Myocyte (in vitro differentiated cells): ENCODE measurements around the gene ZDHHC16. TPM values are rescaled to one million over a fixed set of nuclear protein-coding genes. Genes with fewer than 3 reads are reported as not detected.
"Not testable (repeated sequence)": the region's sequence is repeated elsewhere in the genome, so short reads cannot be mapped to it uniquely, and the experiment has no call there.

Experiments used
- DNase-seq: peaks from one replicate; pipeline ENCODE4 v3.0.0-alpha.2; 2012; ENCODE audit warnings: low read depth
- total RNA-seq: library from RNA; depleted of rRNA; stranded (reverse); fragments of >200 nt; gene quantifications from 2 replicates; pipeline ENCODE4 v1.2.3, GENCODE V29; 2014

The ZDHHC16 gene
- total RNA-seq, 1 donor from 2014 or later = 42.1 TPM

- peak; percentile 48 for DNase-seq
Observed at GRCh38 chr10:97475936-97476594, 30.1 kb downstream of the ZDHHC16 start.

GRCh38 chr10:97479410-97479809, 33.4 kb downstream of the ZDHHC16 start:
- not testable (repeated sequence) for DNase-seq

GRCh38 chr10:97479939-97480338, 34.0 kb downstream of the ZDHHC16 start:
- DNase-seq = no peak

DNA sequence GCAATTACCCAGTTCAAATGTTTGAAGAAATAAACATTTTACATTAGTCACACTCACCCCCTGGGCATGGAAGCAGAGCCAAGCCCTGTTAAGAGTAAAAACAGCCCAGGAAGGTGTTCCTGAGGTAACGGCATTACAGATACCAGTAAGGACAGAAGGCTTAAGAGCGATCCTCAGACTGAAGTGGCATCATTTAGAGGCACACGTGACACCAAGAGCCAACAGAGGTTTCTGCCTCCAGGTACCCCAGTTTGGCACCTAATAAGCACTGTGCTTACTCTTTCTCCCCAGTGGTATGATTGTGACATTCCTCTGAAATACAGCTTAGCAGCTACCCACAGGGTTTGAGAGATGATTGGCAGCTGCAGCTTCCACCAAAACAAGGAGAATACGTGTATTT, 35.1 kb downstream of the ZDHHC16 start:
- DNase-seq = no peak

- DNase-seq = no peak
Observed at GRCh38 chr10:97482381-97482780, 36.4 kb downstream of the ZDHHC16 start.

DNA sequence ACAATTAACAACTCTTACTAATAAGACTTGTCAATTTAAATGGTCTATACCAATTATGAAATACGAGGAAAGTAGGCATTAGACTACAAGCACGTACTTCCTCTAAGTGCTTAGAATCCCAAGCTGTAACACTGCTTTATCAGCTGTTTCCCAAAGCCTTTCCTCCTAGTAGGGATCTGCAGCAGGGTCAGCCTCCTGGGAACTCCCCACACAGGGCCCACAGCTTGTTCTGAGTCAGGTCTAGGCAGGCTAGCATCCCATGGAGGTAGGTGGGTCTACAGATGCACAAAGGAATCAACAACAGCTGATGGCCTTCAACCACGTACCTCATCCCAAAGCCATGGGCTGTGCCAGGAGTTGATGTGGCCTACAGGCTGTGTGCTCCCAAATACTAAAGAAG, 37.5 kb downstream of the ZDHHC16 start:
- peak; percentile 89 for DNase-seq

DNA sequence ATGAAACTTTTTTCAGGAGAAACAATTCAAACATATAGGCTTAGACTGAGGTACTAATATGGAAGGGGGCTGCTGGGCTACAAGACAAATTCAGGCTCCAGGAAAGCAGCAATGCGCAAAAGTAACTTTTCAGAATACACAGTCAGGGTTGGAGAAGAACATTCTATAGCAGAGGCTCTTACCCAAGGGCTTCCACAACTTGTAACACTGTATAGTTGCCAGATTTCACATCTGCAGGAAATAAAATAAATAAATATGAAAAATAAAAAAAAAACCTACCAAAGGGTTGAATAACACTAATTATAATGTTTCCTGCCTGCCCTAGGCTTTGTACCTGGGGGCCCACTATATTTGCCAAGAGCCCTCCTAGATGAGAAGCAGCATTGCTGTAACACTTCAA, 37.9 kb downstream of the ZDHHC16 start:
- no peak for DNase-seq

- DNase-seq = no peak
Observed at GRCh38 chr10:97485647-97486281, 39.8 kb downstream of the ZDHHC16 start.

GRCh38 chr10:97490592-97490991, 44.6 kb downstream of the ZDHHC16 start:
- DNase-seq = peak; percentile 90

- DNase-seq = no peak
Observed at GRCh38 chr10:97494151-97494550, 48.2 kb downstream of the ZDHHC16 start.

DNA sequence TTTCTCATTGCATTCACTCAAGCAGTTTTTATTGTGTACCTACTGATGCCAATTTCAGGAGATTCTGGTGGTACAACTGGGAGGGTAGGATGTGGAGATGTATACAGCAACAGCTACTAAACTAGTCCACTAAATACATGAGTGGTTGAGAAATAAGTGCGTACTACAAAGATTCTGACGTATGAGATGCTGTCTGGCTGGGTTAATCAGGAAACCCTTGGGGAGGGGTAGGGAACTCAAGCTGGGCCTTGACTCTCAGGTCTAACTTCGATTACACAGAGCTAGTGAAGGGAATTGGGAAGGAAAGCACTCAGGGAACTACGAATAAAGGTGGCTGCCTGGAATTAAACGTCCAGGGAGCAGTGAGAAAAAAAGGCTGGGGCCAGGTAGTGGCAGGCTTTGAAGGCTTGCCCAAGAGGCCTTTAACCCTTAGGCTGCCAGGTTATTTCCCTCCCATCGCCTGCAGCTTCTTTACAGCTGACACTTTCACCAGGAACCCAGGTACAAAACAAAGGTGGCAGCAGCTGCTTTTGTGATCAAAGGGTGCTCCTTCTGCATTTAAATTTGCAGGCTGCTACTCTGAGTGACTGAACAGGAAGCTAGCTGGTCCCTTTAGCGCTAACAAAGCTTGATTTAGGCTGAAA, 49.0 kb downstream of the ZDHHC16 start:
- no peak for DNase-seq

DNA sequence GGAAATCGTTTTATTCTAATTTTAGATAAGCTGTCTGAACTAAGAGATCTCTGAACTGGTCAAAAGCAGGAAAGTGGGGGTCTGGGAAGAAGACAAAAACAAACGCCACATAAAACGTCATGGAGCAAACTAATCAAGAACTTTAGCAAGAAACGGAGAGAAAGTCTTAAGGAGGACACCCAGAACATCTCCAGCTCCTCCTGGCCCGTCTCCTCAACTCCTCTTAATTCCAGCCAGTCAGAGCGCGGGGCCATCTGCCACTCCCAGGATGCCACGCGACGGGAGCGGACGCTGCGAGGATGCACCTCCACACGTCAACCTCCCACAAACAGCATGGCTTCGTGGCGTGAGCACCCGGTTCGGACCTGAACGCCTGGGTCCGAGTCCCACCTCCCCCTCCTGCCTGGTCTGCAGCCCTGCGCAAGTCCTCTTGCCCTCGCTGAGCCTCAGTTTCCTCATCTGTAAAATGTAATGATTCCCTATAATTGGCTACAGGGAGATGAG, 51.6 kb downstream of the ZDHHC16 start:
- peak; percentile 85 for DNase-seq

- peak; percentile 99 for DNase-seq
Observed at GRCh38 chr10:97498076-97498840, 52.3 kb downstream of the ZDHHC16 start, which contains the start of gene MMS19. MMS19 (minus strand) TSS chr10:97498422; CDS start chr10:97498384, 38 bp downstream.

DNA sequence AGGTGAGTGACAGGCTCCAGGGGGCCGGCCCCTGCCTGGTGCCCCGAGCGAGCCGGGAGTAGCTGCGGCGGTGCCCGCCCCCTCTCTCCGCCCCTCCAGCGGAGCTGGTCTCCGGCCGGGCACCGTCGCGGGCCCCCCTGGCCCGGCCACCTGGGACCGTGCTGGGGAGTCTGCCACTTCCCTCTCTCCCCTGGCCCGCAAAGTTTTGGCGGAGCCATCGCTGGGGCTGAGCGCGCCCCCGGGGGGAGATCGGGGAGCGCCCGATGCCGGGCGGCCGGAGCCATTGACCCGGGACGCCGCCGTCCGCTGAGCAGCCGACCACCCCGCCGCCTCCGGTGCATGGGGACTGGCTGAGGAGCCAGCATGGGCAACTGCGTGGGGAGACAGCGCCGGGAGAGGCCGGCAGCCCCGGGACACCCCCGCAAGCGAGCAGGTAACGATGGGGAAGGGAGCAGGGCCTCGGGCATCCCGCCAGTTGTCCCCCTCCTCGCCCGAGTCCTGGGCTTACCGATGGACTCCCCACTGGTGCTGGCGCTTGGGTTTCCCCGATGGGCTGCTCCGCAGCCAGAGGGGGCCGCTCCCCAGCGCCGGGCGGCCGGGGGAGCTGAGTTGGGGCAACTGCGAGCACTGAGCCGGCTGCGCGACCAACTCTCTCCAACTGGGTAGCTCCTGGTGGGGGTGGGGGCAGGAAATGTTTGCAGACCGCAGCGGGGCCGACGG, 53.0 kb downstream of the ZDHHC16 start, which contains the start of gene UBTD1:
UBTD1 (plus strand) TSS at position 84 of the 720 bp plus-strand sequence; CDS start at position 364, 280 bp downstream.
- peak; percentile 68 for DNase-seq

GRCh38 chr10:97499561-97500296, 53.8 kb downstream of the ZDHHC16 start:
- DNase-seq = peak; percentile 65

- no peak for DNase-seq
Observed at GRCh38 chr10:97500297-97500575, 54.3 kb downstream of the ZDHHC16 start.

DNA sequence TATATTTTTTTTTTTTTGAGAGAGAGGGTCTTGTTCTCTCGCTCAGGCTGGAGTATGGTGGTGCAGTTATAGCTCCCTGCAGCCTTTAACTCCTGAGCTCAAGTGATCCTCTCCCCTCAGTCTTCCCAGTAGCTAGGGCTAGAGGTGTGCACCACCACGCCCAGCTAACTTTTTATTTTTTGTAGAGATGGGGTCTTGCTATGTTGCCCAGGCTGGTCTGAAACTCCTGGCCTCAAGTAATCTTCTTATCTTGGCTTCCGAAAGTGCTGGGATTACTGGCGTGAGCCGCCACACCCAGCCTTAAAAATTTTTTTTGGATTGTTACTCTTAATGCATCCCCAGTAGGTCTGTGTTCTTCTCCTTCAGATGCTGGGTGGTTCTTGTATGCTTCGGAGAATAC, 56.9 kb downstream of the ZDHHC16 start:
- DNase-seq = no peak

GRCh38 chr10:97503406-97503805, 57.4 kb downstream of the ZDHHC16 start:
- peak; percentile 93 for DNase-seq

DNA sequence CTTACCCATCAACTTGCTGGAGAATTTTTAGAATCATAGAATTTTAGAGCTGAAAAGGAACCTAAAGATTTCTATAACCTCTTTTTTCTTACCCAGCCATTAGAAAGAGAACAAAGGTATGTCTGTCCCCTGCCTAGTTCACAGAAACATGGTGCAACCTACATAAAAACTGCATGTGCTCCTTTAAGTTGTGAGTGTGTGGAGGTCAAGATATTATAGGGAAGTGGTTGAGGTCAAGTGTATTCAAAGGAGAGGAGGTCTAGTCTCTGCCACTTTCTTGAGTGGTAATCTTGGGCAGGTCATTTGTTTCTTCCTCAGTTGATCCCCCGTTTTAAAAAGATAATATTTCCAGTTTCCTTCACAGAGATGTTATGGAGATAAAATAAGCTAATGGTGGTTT, 59.2 kb downstream of the ZDHHC16 start:
- no peak for DNase-seq
